HG03571 (cell line): ENCODE data around the gene SLC1A7.

Experiments used
- ATAC-seq: cut with Tn5 transposase; IDR thresholded peaks from one replicate; pipeline ENCODE4 v1.9.1; 2021; ENCODE audit not compliant: unreplicated experiment

The SLC1A7 gene

DNA sequence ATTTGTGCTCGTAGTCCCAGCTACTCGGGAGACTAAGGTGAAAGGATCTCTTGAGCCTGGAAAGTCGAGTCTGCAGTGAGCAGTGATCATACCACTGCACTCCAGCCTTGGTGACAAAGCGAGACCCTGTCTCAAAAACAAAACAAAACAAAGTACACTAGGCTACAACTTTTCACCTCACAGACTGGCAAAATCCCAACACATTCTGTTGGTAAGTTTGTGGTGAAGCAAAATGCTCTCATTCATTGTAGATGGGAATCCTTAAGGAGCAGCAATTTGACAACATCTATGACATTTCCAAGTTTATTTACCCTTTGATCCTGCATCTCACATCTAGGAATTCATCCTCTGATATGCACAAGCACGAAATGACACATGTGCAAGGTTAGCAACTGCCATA, 20.2 kb upstream of the SLC1A7 start:
- no peak for ATAC-seq

GRCh38 chr1:53160924-53161378, 18.5 kb upstream of the SLC1A7 start:
- no peak for ATAC-seq

- no peak for ATAC-seq
Measured at GRCh38 chr1:53158900-53159299, 16.5 kb upstream of the SLC1A7 start.

DNA sequence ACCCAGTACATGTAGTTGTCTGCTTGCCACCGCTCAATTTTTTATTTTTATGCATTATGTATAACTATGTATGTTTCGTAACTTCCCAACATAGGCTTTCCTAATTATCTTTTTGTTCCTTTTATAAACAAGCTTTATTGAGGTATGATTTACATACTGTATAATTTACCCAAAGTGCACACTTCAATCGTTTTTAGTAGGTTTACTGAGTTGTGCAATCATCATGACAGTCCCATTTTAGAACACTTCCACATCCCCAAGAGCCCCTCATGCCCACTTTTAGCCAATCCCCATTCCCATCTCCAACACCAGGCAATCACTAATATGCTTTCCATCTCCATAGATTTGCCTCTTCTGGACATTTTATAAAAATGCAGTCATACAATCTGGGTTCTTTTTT, 14.3 kb upstream of the SLC1A7 start:
- ATAC-seq: no peak

GRCh38 chr1:53155945-53156344, 13.5 kb upstream of the SLC1A7 start:
- no peak for ATAC-seq

DNA sequence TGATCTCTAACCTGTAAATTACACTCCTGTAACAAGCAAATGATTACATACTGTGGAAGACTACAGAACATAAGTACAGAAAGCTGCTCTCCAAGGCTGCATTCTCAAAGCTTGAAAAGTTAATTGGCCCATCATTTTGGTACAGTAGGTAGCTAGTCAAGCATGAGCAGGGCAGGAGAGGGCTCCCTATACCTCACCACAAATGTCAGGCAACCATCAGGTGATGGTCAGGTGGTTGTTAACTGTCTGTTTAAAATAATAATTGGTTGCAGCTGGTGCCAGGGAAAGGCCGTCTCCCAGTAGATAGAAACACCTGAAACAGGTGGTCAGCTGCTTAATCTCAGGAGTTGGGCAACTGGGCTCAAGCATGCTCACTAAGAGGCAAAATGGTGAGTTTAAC, 13.1 kb upstream of the SLC1A7 start:
- no peak for ATAC-seq

DNA sequence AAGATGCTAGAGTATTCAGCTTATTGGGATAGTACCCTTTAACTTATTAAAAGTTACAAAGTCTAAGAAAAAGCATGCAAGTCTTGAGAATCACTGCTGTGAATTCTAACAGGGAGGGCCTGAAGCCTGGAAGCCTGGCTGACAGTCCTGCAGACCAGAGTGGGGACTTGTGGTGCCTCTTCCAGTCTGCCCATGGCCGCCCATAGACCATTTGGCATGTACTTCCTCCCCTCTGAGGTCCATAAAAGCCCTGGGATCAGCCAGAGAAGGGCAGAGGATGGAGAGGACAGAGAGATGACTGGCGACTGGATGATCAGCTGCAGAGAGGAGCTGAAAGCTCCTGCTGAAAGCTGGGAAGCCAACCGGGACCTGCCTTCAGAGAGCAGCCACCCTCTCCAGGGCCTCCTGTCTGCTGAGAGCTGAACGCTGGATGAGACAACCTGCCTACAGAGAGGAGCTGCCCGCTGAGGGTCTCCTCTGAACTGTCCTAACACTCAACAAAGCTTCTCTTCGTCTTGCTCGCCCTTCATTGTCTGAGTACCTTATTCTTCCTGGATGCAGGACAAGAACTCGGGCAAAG, 12.5 kb upstream of the SLC1A7 start:
- ATAC-seq: no peak

- no peak for ATAC-seq
Measured at GRCh38 chr1:53153752-53154151, 11.3 kb upstream of the SLC1A7 start.

- ATAC-seq: no peak
Measured at GRCh38 chr1:53148123-53148522, 5.7 kb upstream of the SLC1A7 start.

DNA sequence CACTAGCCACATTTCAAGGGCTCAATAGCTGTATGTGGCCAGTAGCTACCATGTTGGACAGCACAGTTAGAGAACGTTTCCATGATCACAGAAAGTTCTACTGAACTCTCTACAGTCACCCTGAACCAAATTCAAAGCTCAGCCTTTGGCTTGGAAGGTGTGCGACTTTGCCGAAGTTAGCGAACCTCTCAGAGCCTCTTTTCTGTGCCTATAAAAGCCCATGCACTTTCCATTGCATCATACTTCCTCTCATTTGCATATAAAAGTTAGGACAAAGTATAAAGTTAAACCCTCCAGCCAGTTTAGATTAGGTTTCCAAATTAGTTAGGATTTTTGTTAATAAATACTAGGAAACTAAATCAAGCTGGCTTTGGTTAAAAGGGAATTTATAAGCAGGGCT, 4.7 kb upstream of the SLC1A7 start:
- ATAC-seq: no peak

DNA sequence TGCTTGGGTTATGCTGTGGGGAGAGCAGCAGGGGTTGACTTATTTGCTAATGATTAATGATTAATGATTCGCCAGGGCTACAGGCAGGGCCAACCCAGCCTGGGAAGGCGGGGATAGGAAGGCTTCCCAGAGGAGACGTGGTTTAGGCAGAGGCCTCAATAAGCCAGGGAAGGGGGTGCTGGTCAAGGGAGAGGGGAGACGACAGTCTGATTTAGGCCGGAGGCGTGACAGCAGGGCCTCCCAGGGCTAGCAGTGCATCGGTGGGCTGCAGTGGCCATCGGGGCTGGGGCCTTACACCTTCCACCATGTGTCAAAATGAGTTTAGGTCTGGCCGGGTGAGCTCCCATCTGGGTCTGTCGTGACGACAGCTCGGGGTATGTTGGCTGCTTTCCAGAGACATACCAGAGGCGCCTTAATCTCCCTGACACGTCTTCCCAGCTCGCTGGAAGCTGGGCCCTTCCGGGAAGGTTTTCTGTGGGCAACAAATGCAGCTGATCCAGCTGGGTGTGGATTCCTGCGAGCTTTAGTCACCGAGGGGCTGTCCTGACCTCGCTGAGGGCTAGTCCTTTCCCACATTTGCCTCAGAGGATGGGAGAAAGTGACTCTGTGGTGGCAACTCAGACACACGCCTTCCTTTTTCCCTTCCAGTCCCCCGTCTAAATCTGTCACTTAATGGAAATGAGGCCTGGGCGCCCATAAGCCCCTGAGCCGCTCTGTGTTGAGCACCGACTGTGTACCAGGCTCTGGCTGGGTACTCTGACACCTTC, 3.7 kb upstream of the SLC1A7 start:
- no peak for ATAC-seq

- ATAC-seq: no peak
Measured at GRCh38 chr1:53145619-53145941, 3.1 kb upstream of the SLC1A7 start.

DNA sequence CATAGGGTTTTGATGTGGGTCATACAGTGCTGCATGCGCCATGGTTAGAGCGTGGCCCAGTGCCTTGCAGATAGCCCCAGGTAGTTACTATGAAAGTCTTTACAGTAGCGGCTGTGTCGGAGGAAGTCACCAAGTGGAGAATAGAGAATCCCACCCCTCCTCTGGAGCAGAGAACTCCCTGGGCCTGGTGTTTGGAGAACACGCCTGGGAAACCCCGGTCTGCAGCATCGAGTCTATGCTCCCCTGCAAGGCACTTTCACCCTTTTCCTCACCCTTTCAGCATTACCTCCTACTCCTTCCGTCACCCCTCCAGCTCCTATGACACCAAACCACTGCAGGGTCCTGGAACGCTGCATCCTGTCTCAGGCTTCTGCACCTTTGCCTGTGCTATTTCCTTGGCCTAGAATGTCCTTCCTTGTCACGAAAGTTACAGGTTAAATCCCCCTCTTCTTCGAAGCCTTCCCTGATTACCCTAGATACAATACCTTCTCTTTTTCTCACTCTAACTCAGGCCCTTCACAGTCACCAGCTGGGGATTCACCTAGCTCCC, 2.7 kb upstream of the SLC1A7 start:
- ATAC-seq: no peak

GRCh38 chr1:53144201-53144600, 1.8 kb upstream of the SLC1A7 start:
- ATAC-seq: no peak

DNA sequence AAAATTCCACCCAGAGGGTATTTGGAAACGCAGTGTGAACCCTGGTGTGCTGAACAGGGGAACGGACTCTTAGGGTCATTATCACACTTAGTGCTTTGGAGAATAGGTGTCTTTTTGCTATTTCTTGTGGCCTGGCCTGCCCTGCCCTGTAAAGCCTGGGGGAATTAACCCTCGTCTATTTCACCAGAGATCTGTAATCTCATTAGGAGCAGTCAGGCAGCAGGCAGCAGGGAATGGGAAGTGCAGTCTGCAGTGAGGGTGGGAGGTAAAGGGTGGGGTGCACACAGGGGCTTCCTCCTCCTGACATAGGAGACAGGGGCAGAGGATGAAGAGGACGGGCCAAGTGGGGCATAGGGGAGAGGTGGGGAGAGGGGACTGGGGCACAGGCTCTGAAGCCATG, 1.1 kb upstream of the SLC1A7 start:
- ATAC-seq: no peak

GRCh38 chr1:53141487-53142055, 867 bp downstream of the SLC1A7 start:
- ATAC-seq: no peak

DNA sequence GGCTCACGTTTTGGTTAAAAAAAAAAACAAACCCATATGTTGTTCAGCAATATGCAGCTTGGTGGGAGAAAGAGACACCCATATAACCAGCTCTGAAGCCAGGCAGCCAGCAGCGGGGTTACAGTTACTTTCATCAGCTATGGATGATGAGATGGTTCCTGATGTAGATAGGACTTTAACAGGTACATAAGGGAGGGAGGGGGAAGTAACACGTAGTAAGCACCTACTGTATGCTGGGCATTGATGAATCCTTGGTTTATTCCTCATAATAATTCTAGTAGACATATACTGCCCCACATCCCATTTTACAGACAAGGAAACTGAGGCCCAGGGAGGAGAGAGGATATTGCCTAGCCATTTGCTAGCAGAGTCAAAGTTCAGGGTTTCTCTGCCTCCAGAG, 2.0 kb downstream of the SLC1A7 start:
- ATAC-seq: no peak

GRCh38 chr1:53139951-53140361, 2.5 kb downstream of the SLC1A7 start:
- ATAC-seq: no peak

GRCh38 chr1:53138991-53139884, 3.2 kb downstream of the SLC1A7 start:
- ATAC-seq: no peak

DNA sequence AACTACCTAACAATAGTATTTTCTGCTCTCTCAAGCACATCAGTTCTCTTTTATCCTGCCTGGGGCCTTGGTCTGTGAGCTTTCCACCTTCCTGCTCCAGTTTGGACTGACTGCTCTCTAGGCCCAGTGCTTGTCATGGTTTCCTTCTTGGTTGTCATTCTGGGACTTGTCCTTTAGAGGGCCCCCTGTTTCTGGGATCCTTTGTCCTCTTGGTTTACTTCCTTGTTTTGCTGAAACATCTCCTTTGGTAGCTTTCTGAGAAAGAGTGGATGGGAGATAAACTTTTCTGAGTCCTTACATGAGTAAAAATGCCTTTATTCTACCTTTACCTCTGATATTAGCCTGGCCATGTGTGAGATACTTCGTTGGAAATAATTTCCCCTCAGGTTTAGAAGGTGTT, 4.7 kb downstream of the SLC1A7 start:
- ATAC-seq: no peak

- no peak for ATAC-seq
Measured at GRCh38 chr1:53135735-53136114, 6.7 kb downstream of the SLC1A7 start.
